GM12801 (cell line): ENCODE data around the gene PRDX3.

Experiments used
- TF ChIP-seq, protein P1 (sequence below): IDR thresholded peaks from one replicate; pipeline ENCODE4 v1.5.1; 2011; ENCODE audit warnings: control low read depth; ENCODE audit not compliant: insufficient read length; ENCODE audit errors: extremely low read depth

PRDX3 gene

GRCh38 chr10:119205894-119206602, 27.4 kb upstream of the PRDX3 start:
- TF ChIP-seq, protein P1, sequence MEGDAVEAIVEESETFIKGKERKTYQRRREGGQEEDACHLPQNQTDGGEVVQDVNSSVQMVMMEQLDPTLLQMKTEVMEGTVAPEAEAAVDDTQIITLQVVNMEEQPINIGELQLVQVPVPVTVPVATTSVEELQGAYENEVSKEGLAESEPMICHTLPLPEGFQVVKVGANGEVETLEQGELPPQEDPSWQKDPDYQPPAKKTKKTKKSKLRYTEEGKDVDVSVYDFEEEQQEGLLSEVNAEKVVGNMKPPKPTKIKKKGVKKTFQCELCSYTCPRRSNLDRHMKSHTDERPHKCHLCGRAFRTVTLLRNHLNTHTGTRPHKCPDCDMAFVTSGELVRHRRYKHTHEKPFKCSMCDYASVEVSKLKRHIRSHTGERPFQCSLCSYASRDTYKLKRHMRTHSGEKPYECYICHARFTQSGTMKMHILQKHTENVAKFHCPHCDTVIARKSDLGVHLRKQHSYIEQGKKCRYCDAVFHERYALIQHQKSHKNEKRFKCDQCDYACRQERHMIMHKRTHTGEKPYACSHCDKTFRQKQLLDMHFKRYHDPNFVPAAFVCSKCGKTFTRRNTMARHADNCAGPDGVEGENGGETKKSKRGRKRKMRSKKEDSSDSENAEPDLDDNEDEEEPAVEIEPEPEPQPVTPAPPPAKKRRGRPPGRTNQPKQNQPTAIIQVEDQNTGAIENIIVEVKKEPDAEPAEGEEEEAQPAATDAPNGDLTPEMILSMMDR: no peak

GRCh38 chr10:119203006-119203405, 24.4 kb upstream of the PRDX3 start:
- TF ChIP-seq, protein P1: no peak

DNA sequence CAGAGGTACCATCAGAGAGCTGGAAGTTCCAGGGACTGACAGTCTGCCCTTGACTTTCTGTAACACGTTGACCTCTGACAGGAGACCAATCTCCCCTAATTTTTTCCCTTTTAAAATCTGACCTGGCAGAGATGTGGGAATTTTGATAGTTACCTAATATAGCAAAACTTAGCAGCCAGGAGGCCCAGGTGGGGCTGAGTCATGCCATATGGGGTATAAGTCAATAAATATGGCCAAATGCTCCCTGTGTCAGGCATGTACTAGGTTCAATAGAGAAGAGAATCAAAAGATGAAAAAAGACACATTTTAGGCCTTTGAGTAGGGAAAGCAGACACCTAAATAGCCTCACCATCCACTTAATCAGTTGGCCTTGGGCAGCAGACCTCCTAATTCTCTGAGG, 22.6 kb upstream of the PRDX3 start:
- TF ChIP-seq, protein P1: no peak

GRCh38 chr10:119199231-119199992, 20.8 kb upstream of the PRDX3 start:
- TF ChIP-seq, protein P1: no peak

- TF ChIP-seq, protein P1: no peak
Observed at GRCh38 chr10:119198438-119198837, 19.8 kb upstream of the PRDX3 start.

- TF ChIP-seq, protein P1: no peak
Observed at GRCh38 chr10:119197921-119198320, 19.3 kb upstream of the PRDX3 start.

DNA sequence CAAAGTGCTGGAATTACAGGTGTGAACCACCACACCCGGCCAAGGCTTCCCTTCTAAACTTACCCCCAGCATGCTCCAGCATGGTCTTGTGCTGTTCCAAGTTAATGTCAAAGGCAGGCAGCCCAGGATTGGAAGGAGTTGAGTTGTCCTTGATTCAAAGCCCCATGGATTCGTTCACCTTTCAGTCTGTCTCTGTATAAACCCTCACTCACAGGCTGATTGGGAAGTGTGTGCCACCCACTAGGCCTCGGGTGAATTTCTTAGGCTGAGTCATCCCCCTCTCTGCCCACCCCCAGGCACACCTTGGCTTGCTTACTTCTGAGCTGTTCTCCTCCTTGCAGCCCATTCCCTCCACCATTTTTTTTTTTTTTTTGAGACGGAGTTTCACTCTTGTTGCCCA, 13.3 kb upstream of the PRDX3 start:
- TF ChIP-seq, protein P1: no peak
